Hematopoietic multipotent progenitor cell treated with erythropoietin and hydrocortisone succinate and interleukin-3 and kit ligand, for 15 days (in vitro differentiated cells): ENCODE data around the gene GOLGA1.
A peak's percentile ranks its signal among the peaks of the same experiment; 100 is the strongest.
"Not testable (repeated sequence)": the region's sequence is repeated elsewhere in the genome, so short reads cannot be mapped to it uniquely, and the experiment has no call there.

Source experiments
- DNase-seq: peaks from one replicate; pipeline ENCODE4 v3.0.0-alpha.2; 2015; ENCODE audit warnings: low spot score

GOLGA1 gene

GRCh38 chr9:124858330-124859046 is 82.4 kb downstream of the GOLGA1 start:
- no peak for DNase-seq

- DNase-seq: no peak
Measured at GRCh38 chr9:124857533-124858162, 83.2 kb downstream of the GOLGA1 start.

DNA sequence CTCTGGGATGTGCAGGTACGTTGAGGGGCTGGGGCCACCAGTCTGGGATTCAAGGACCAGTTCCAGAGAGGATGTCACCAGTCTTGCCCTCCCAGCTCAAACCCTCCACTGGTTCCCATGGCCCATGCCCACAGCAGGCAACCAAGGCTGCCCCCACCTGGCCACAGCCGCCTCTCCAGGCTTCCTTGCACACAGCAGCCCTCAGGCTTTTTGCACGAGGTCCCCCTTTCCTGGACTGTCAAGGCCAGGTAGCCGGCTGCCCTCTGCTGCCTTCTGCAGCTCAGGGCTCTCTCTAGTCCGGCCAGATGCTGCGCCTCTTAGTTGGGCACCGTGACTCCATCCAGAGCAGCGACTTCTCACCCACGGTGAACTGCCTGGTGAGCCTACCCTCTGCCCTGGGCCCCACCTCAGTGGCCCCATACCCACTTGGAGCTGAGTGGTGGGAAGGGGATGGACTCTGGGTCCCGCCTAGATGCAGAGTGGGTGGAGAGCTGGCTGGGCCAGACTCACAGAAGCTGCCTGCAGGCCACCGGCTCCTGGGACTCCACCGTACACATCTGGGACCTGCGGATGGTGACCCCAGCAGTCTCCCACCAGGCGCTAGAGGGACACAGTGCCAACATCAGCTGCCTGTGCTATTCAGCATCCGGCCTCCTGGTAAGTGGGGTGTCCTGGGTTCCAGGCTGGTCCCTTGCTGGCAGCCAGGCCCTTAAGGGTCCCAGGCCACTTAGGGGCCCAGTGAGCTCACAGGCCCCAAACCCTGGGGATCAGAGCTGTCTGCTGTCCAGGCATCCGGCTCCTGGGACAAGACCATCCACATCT is 84.7 kb downstream of the GOLGA1 start:
- DNase-seq: no peak

DNA sequence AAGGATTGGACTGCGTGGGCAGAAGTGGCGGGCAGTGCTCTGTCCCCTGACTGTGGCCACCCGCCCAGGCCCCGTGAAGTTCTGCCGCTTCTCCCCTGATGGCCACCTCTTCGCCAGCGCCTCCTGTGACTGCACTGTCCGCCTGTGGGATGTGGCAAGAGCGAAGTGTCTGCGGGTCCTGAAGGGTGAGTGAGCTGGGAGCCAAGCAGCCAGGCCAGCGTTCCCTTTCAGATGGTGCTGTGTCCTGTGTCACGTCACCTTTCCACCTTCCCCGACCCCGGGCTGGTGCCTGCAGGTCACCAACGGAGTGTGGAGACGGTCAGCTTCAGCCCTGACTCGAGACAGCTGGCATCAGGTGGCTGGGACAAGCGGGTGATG is 85.3 kb downstream of the GOLGA1 start:
- no peak for DNase-seq

GRCh38 chr9:124854822-124855221 is 86.1 kb downstream of the GOLGA1 start:
- no peak for DNase-seq

- no peak for DNase-seq
Measured at GRCh38 chr9:124854161-124854560, 86.7 kb downstream of the GOLGA1 start.

GRCh38 chr9:124853605-124854143 is 87.2 kb downstream of the GOLGA1 start:
- DNase-seq: no peak

GRCh38 chr9:124852829-124853531 is 87.9 kb downstream of the GOLGA1 start, which contains the start of gene WDR38:
Gene WDR38, plus strand, starts transcription at chr9:124853460. Its CDS starts 72 bp downstream, at chr9:124853532.
- DNase-seq: peak; percentile 75

GRCh38 chr9:124852121-124852828 is 88.6 kb downstream of the GOLGA1 start:
- DNase-seq: no peak

- no peak for DNase-seq
Measured at GRCh38 chr9:124849801-124850200, 91.1 kb downstream of the GOLGA1 start.

DNA sequence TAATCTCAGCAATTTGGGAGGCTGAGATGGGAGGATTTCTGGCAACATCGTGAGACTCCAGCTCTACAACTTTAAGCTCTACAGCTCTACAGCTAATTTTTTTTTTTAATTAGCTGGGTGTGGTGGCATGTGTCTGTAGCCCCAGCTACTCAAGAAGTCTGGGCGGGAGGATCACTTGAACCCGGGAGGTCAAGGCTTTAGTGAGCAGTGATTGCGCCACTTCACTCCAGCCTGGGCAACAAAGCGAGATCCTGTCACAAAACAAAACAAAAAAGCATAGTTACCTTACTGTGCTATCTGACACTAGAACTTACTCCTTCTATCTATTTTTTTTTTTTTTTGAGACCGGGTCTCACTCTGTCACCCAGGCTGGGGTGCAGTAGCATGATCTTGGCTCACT is 93.9 kb downstream of the GOLGA1 start:
- DNase-seq: no peak

DNA sequence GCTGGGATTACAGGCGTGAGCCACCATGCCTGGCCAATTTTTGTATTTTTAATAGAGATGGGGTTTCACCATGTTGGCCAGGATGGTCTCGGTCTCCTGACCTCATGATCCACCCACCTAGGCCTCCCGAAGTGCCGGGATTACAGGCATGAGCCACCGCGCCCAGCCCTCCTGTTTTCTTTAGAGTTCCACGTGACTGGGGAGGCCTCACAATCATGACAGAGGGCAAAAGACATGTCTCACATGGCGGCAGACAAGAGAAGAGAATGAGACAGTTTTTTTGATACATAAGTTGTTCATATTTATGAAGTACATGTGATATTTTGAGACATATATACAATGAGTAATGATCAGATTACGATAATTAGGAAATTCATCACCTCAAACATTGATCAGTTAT is 94.4 kb downstream of the GOLGA1 start:
- DNase-seq: not testable (repeated sequence)

DNA sequence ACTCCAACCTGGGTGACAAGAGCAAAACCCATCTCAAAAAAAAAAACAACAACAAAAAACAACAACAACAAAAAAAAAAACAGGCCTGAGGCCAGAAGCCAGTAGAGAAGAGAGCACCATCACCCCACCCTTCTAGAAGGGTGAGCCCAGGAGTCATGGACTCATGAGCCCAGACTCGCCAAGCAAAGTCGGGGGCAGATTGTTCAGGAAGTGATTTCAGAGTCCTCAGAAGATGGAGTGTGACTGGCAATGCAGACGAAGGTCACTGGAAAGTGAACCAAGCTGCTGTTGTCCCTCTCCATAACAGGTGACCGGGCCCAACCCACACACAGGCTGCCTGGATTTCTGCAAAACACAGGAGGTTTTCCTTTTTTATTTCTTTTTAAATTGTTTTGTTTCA is 96.6 kb downstream of the GOLGA1 start:
- DNase-seq: no peak

DNA sequence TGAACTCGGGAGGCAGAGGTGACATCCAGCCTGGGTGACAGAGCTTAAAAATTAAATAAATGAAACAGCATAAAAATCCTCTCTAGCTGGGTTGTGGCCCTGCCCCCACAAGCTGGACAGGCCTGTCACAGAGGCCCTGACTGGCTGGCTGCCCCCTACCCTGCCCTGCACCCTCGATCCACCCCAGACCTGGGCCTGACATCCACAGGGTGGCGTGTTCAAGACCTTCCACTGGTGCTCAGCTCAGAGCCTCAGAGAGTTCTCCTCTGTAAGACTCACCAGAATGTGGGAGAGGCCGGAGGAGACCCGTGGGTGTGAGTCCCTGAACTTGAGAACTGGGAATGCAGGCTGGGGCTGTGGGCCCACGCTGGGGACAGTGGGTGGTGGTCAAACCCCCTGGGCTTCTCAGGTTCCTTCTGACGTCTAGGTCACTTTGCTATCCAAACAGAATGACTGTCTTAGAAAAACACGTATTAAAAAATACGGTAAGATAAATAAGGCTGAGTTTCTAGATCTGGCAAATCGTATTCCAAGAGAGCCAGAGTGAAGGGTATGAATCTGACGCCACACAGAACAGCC is 97.3 kb downstream of the GOLGA1 start:
- DNase-seq: no peak

DNA sequence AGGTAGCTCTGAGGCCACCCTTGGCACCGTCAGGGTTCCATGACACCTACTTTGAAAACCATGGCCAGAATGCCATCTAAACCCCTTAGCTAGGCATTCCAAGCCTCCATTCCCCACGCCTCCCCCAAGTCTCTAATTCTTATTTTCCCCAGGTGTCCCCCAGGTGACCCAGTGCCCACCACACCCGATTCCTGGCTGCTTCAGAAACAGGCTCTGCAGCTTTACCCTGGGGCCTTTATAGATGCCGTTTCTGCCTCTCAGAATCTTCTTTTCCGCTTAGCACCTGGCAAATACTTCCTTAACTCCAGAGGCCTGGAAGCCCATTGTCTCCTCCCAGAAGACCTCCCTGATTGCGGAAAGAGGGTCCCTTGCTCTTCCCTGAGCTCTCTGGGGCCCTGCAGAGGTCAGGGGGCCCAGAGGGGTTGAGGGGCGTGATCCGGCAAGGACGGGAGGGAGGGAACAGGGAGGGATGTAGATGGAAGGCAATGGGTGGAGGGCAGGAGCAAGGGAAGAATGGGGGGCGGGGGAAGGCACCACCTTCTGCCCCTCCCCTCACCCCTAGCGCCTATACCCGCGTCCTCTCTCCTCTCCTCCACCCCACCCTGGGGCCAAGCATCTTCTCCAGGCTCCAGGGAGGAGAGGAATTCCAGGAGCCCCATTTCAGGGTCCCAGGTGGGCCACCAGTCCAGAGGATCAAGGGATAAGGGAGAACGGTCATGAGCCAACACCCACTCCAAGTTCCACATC is 99.6 kb downstream of the GOLGA1 start:
- DNase-seq: no peak

DNA sequence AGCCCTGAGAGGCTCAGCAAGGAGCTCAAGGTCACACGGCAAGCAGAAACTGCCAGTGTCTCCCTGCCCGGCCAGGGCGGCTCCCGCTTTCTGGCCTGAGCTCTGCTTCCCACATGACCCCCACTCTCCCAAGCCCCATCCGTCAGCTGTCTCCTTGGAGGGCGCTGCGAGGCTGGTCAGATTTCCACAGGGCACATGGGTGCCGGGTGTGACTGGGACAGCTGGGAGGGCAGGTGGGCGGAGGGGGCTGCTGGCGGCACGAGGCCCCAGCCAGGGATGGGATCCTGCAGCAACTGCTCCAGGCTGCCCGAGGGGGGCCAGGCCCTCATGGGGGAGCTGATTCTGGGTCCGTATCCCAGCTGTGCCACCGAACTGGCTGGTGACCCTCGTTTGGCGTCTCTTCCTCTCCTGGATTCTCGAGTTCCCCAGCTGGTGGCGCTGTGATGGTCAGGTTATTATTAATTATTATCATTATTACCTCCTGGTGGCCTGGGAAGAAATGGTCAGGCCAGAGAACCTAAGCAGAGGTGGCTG is 100.5 kb downstream of the GOLGA1 start:
- DNase-seq: peak; percentile 17

GRCh38 chr9:124839612-124840299 is 101.1 kb downstream of the GOLGA1 start:
- no peak for DNase-seq

- DNase-seq: not testable (repeated sequence)
Measured at GRCh38 chr9:124838567-124839275, 102.2 kb downstream of the GOLGA1 start.

DNA sequence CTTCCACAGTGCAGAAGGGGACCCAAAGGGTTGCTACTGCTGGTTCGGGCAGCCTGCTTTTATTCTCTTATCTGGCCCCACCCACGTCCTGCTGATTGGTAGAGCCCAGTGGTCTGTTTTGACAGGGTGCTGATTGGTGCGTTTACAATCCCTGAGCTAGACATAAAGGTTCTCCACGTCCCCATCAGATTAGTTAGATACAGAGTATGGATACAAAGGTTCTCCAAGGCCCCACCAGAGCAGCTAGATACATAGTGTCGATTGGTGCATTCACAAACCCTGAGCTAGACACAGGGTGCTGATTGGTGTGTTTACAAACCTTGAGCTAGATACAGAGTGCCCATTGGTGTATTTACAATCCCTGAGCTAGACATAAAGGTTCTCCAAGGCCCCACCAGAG is 102.8 kb downstream of the GOLGA1 start:
- DNase-seq: not testable (repeated sequence)
